ENCODE measurements around the gene SLC25A22. TPM values are rescaled to one million over a fixed set of nuclear protein-coding genes. Genes with fewer than 3 reads are reported as not detected.

SLC25A22 gene
- total and polyA plus RNA-seq, 12 donors: 2.2 to 11.1 (median 4.0) TPM

GRCh38 chr11:837189-837989 lies 39.3 kb upstream of the SLC25A22 start:
- DNase-seq: no peak
- Histone ChIP-seq H3K4me1 (peaks cover 23 to 89% (median 76%) of the 10 kb centered on the region in 9 donors), H3K27ac (peak overlapping the region in 6 of 10 donors; percentile 23 to 99 (median 70)), H3K27me3 (peaks cover 0 to 1% (median 0%) of the 10 kb centered on the region in 7 donors), H3K9me3 (no peaks in the 10 kb centered on the region), H3K4me3 (no peak overlapping the region), H3K36me3 (peaks cover 0 to 56% (median 44%) of the 10 kb centered on the region in 9 donors)
- 85 to 87% methylated on average over 22 of the region's 22 CpGs for WGBS, 2 donors
- no peak for TF ChIP-seq CTCF (IDR thresholded peaks at IDR 0.05)
- intact Hi-C loops (cut with DNase I): no loop called here
- no peak for ATAC-seq

- Histone ChIP-seq H3K36me3 (peaks cover 0 to 56% (median 44%) of the 10 kb centered on the region in 9 donors), H3K27me3 (peaks cover 0 to 8% (median 0%) of the 10 kb centered on the region in 7 donors), H3K4me3 (no peak overlapping the region), H3K4me1 (peaks cover 28 to 93% (median 77%) of the 10 kb centered on the region in 9 donors), H3K9me3 (no peaks in the 10 kb centered on the region), H3K27ac (peak overlapping the region in 6 of 10 donors; percentile 23 to 99 (median 70))
- ATAC-seq (no peak), DNase-seq (no peak)
- intact Hi-C loops (cut with DNase I): no loop called here
- no peak for TF ChIP-seq CTCF (IDR thresholded peaks at IDR 0.05)
- WGBS, 2 donors: 82 to 84% methylated on average over 9 of the region's 9 CpGs
Observed at GRCh38 chr11:836700-837099, 38.6 kb upstream of the SLC25A22 start.

GRCh38 chr11:836274-836673 lies 38.2 kb upstream of the SLC25A22 start:
- Histone ChIP-seq H3K9me3 (no peaks in the 10 kb centered on the region), H3K4me1 (peaks cover 24 to 93% (median 75%) of the 10 kb centered on the region in 9 donors), H3K4me3 (no peak overlapping the region), H3K36me3 (peaks cover 0 to 56% (median 44%) of the 10 kb centered on the region in 9 donors), H3K27me3 (peaks cover 0 to 13% (median 0%) of the 10 kb centered on the region in 7 donors), H3K27ac (peak overlapping the region in 6 of 10 donors; percentile 32 to 99 (median 70))
- intact Hi-C loops (cut with DNase I): no loop called here
- ATAC-seq: no peak
- DNase-seq: no peak
- no peak for TF ChIP-seq CTCF (IDR thresholded peaks at IDR 0.05)
- 94 to 97% methylated on average over 14 of the region's 14 CpGs for WGBS, 2 donors

- H3K4me3 ChIP-seq: peak overlapping the region; percentile 4 to 91 (median 79)
Observed at GRCh38 chr11:834371-835316, 36.6 kb upstream of the SLC25A22 start.

More at GRCh38 chr11:834371-835316, 36.6 kb upstream of the SLC25A22 start:
- 27 to 31% methylated on average over 31 of the region's 31 CpGs for WGBS, 2 donors
- H3K27me3 ChIP-seq: peaks cover 0 to 29% (median 0%) of the 10 kb centered on the region in 7 donors
- intact Hi-C loops (cut with DNase I): loop anchor here in 1 of 10 donors (1.0 kb wide), 1 partner anchor 33 kb away; no protein-coding TSS in a partner anchor
- H3K27ac ChIP-seq: peak overlapping the region; percentile 73 to 99 (median 96)
- TF ChIP-seq CTCF (IDR thresholded peaks at IDR 0.05): no peak
- DNase-seq (peak; percentile 82 to 84), ATAC-seq (peak; percentile 17 to 73 (median 64))
- H3K36me3 ChIP-seq: peaks cover 0 to 40% (median 33%) of the 10 kb centered on the region in 9 donors
- no peaks in the 10 kb centered on the region for H3K9me3 ChIP-seq
- peaks cover 22 to 93% (median 78%) of the 10 kb centered on the region in 9 donors for H3K4me1 ChIP-seq
